ENCODE measurements around the gene MARK3. TPM values are rescaled to one million over a fixed set of nuclear protein-coding genes. Genes with fewer than 3 reads are reported as not detected.

The MARK3 gene
- total and polyA plus RNA-seq, 2 of the 13 experiments (the other 11 are each of a cell fraction or from before 2014, with no cell fraction given): 47.7 to 56.6 TPM

- peak; percentile 28; the same call in 1 of the 2 replicates for TF ChIP-seq DZIP1 (CRISPR knock-in tag; IDR thresholded peaks at IDR 0.05)
- no peak for TF ChIP-seq RFX3 (CRISPR knock-in tag; IDR thresholded peaks at IDR 0.05)
- TF ChIP-seq ZNF331 (CRISPR knock-in tag; IDR thresholded peaks at IDR 0.05): no peak
- no peak for TF ChIP-seq ZNF878 (CRISPR knock-in tag; IDR thresholded peaks at IDR 0.05)
- no peak for TF ChIP-seq FOXA3 (CRISPR knock-in tag; IDR thresholded peaks at IDR 0.05)
- no peak for TF ChIP-seq ZNF230 (CRISPR knock-in tag; IDR thresholded peaks at IDR 0.05)
- TF ChIP-seq ZNF3 (CRISPR knock-in tag; IDR thresholded peaks at IDR 0.05): no peak; the same call in 1 of the 2 replicates
- no peak for TF ChIP-seq SMARCE1 (IDR thresholded peaks at IDR 0.05; ENCODE audit: borderline replicate concordance)
- TF ChIP-seq ZNF704 (CRISPR knock-in tag; IDR thresholded peaks at IDR 0.05; ENCODE audit: borderline replicate concordance): no peak
- no peak for TF ChIP-seq RNF2 (conservative IDR thresholded peaks at IDR 0.05; ENCODE audit: low read depth)
- peak; percentile 47; the same call in 1 of the 2 replicates for TF ChIP-seq NRL (CRISPR knock-in tag; IDR thresholded peaks at IDR 0.05; ENCODE audit: borderline replicate concordance)
- no peak for TF ChIP-seq ZBTB2 (CRISPR knock-in tag; IDR thresholded peaks at IDR 0.05; ENCODE audit: low read depth)
- TF ChIP-seq HMGXB4 (CRISPR knock-in tag; IDR thresholded peaks at IDR 0.05; ENCODE audit: borderline replicate concordance in 1 of 2, low read depth in 1 of 2): 0 out of 4 replicates have a peak, but pooled peaks of 1 of the 2 experiments have one; percentile 11
- TF ChIP-seq ZNF564 (CRISPR knock-in tag; IDR thresholded peaks at IDR 0.05): 0 out of 2 replicates have a peak, but pooled peaks have one; percentile 27
- TF ChIP-seq ZNF782 (CRISPR knock-in tag; IDR thresholded peaks at IDR 0.05; ENCODE audit: borderline replicate concordance): 0 out of 2 replicates have a peak, but pooled peaks have one; percentile 26
- no peak for TF ChIP-seq CCAR2 (optimal IDR thresholded peaks at IDR 0.05; ENCODE audit: low read depth, low read length)
Measured at GRCh38 chr14:103385929-103386712, 906 bp downstream of the MARK3 start (continued).
